H9 (cell line): ENCODE data around the gene SMPX. TPM values are rescaled to one million over a fixed set of nuclear protein-coding genes. Genes with fewer than 3 reads are reported as not detected.

ENCODE experiments used
- DNase-seq: peaks from one replicate; pipeline ENCODE4 v3.0.0-alpha.2; 2017
- H2AFZ ChIP-seq: one replicate; pipeline ENCODE4 v1.6.1; 2013; ENCODE audit warnings: mild to moderate bottlenecking, low read length, control low read depth, moderate library complexity
- H2AK5ac ChIP-seq: 2 replicates; pipeline ENCODE4 v1.6.1; 2013; ENCODE audit warnings: low read length, control low read depth, mixed read lengths; ENCODE audit not compliant: insufficient read length
- H2BK120ac ChIP-seq: one replicate; pipeline ENCODE4 v1.6.1; 2013; ENCODE audit warnings: low read depth, mild to moderate bottlenecking, low read length, control low read depth, inconsistent platforms; ENCODE audit not compliant: poor library complexity, severe bottlenecking
- H2BK12ac ChIP-seq: 2 replicates; pipeline ENCODE4 v1.6.1; 2013; ENCODE audit warnings: low read length, control low read depth, mixed read lengths, low read depth; ENCODE audit not compliant: insufficient read length
- H2BK15ac ChIP-seq: 2 replicates; pipeline ENCODE4 v1.6.1; 2013; ENCODE audit warnings: low read depth, low read length, control low read depth
- H2BK20ac ChIP-seq: one replicate; pipeline ENCODE4 v1.6.1; 2013; ENCODE audit warnings: low read depth, mild to moderate bottlenecking, low read length, control low read depth, inconsistent platforms; ENCODE audit not compliant: poor library complexity, severe bottlenecking
- H2BK5ac ChIP-seq: 2 replicates; pipeline ENCODE4 v1.6.1; 2013; ENCODE audit warnings: low read length, control low read depth, mixed read lengths; ENCODE audit not compliant: insufficient read length
- H3K14ac ChIP-seq: 2 replicates; pipeline ENCODE4 v1.6.1; 2013; ENCODE audit warnings: low read length, control low read depth; ENCODE audit not compliant: insufficient read depth
- H3K18ac ChIP-seq: 2 replicates; pipeline ENCODE4 v1.6.1; 2013; ENCODE audit warnings: low read depth, mild to moderate bottlenecking, mixed read lengths, low read length, control low read depth; ENCODE audit not compliant: insufficient read length
- H3K23ac ChIP-seq: 2 replicates; pipeline ENCODE4 v1.6.1; 2013; ENCODE audit warnings: low read length, control low read depth, mixed read lengths, low read depth; ENCODE audit not compliant: insufficient read length
- H3K23me2 ChIP-seq: 2 replicates; pipeline ENCODE4 v1.6.1; 2013; ENCODE audit warnings: low read depth, mild to moderate bottlenecking, mixed read lengths, low read length, control low read depth; ENCODE audit not compliant: insufficient read length, poor library complexity, severe bottlenecking
- H3K27ac ChIP-seq: 2 replicates; pipeline ENCODE4 v1.5.1; 2013; ENCODE audit warnings: low read length, control low read depth, mixed read lengths, low read depth; ENCODE audit not compliant: insufficient read length
- H3K27me3 ChIP-seq: 2 replicates; pipeline ENCODE4 v1.6.1; 2013; ENCODE audit warnings: low read length, control low read depth, inconsistent platforms; ENCODE audit not compliant: insufficient read depth
- H3K4ac ChIP-seq: 2 replicates; pipeline ENCODE4 v1.6.1; 2013; ENCODE audit warnings: low read depth, mild to moderate bottlenecking, control low read depth, inconsistent platforms, low read length, moderate library complexity
- H3K4me1 ChIP-seq: 2 replicates; pipeline ENCODE4 v1.6.1; 2013; ENCODE audit warnings: low read length, control low read depth, inconsistent platforms; ENCODE audit not compliant: insufficient read depth
- H3K4me2 ChIP-seq: 2 replicates; pipeline ENCODE4 v1.6.1; 2013; ENCODE audit warnings: low read length, control low read depth, mixed read lengths; ENCODE audit not compliant: insufficient read length, insufficient read depth
- H3K56ac ChIP-seq: 2 replicates; pipeline ENCODE4 v1.6.1; 2013; ENCODE audit warnings: low read depth, mild to moderate bottlenecking, mixed read lengths, low read length, control low read depth; ENCODE audit not compliant: insufficient read length
- H3K79me1 ChIP-seq: 2 replicates; pipeline ENCODE4 v1.6.1; 2013; ENCODE audit warnings: low read depth, mild to moderate bottlenecking, moderate library complexity, low read length, control low read depth, inconsistent platforms; ENCODE audit not compliant: insufficient read depth, poor library complexity, severe bottlenecking
- H3K79me2 ChIP-seq: 2 replicates; pipeline ENCODE4 v1.6.1; 2013; ENCODE audit warnings: low read length, control low read depth, inconsistent platforms; ENCODE audit not compliant: insufficient read depth
- H3K9ac ChIP-seq: 2 replicates; pipeline ENCODE4 v1.6.1; 2013; ENCODE audit warnings: low read length, control low read depth, mixed read lengths; ENCODE audit not compliant: insufficient read length; ENCODE audit errors: extremely low read depth
- H3K9me3 ChIP-seq: one replicate; pipeline ENCODE4 v1.6.1; 2013; ENCODE audit warnings: low read depth, low read length, inconsistent platforms; ENCODE audit not compliant: control insufficient read depth
- H3T11ph ChIP-seq: one replicate; pipeline ENCODE4 v1.6.1; 2013; ENCODE audit warnings: mild to moderate bottlenecking, low read length, control low read depth, inconsistent platforms
- H4K20me1 ChIP-seq: one replicate; pipeline ENCODE4 v1.6.1; 2013; ENCODE audit not compliant: control insufficient read depth, insufficient read length, insufficient read depth
- H4K5ac ChIP-seq: 2 replicates; pipeline ENCODE4 v1.6.1; 2013; ENCODE audit warnings: low read depth, mild to moderate bottlenecking, mixed read lengths, low read length, control low read depth; ENCODE audit not compliant: insufficient read length
- H4K8ac ChIP-seq: replicated peaks from 2 replicates; pipeline ENCODE4 v1.6.1; 2013; ENCODE audit warnings: low read length, control low read depth, mixed read lengths, low read depth; ENCODE audit not compliant: insufficient read length
- H4K91ac ChIP-seq: 2 replicates; pipeline ENCODE4 v1.6.1; 2013; ENCODE audit warnings: low read depth, mild to moderate bottlenecking, moderate library complexity, mixed read lengths, low read length, control low read depth; ENCODE audit not compliant: insufficient read length
- H3K27ac Mint-ChIP-seq, 3 experiments: 2 replicates in 2 of 3; 3 replicates in 1 of 3; pipeline ENCODE4 v1.8.0; 2020 to 2021; ENCODE audit warnings: mixed read lengths in 3 of 3, mild to moderate bottlenecking in 1 of 3, moderate library complexity in 1 of 3
- H3K27me3 Mint-ChIP-seq: 2 replicates; pipeline ENCODE4 v1.8.0; 2021; ENCODE audit warnings: low read depth, mild to moderate bottlenecking, moderate library complexity, mixed read lengths
- H3K36me3 Mint-ChIP-seq, 3 experiments: 2 replicates in 2 of 3; 3 replicates in 1 of 3; pipeline ENCODE4 v1.8.0; 2020 to 2021; ENCODE audit warnings: low read depth in 3 of 3, mixed read lengths in 3 of 3; ENCODE audit not compliant: insufficient read depth in 1 of 3
- H3K4me1 Mint-ChIP-seq, 2 experiments: 2 replicates each; pipeline ENCODE4 v1.8.0; 2020; ENCODE audit warnings: mixed read lengths in 2 of 2
- H3K4me3 Mint-ChIP-seq, 2 experiments: 2 replicates in 1 of 2; 3 replicates in 1 of 2; pipeline ENCODE4 v1.8.0; 2020 to 2021; ENCODE audit warnings: mild to moderate bottlenecking in 2 of 2, mixed read lengths in 2 of 2, moderate library complexity in 1 of 2
- H3K9me3 Mint-ChIP-seq, 2 experiments: 2 replicates in 1 of 2; 3 replicates in 1 of 2; pipeline ENCODE4 v1.8.0; 2020; ENCODE audit warnings: mild to moderate bottlenecking in 2 of 2, mixed read lengths in 2 of 2, moderate library complexity in 1 of 2
- CTCF ChIP-seq: fragments of 200-600 bp; sonication (generic); conservative IDR thresholded peaks from 3 replicates; pipeline ENCODE4 v1.8.0; 2021; ENCODE audit warnings: antibody characterized with exemption, mild to moderate bottlenecking
- WGBS: extraction: QIAGEN DNeasy Blood & Tissue Kit; methylation state at CpG from one replicate; pipeline ENCODE4 v1.1.7; 2013; ENCODE audit warnings: missing lambda C conversion rate, low lambda C conversion rate, mixed read lengths; ENCODE audit not compliant: insufficient read length; ENCODE audit errors: extremely low coverage; 5-methylcytosine and 5-hydroxymethylcytosine counted together
- total RNA-seq: library from RNA; stranded (reverse); gene quantifications from 2 replicates; pipeline ENCODE4 v1.2.1, GENCODE V29; 2021

SMPX gene
- total RNA-seq, 1 experiment from 2014 or later = not detected

DNA sequence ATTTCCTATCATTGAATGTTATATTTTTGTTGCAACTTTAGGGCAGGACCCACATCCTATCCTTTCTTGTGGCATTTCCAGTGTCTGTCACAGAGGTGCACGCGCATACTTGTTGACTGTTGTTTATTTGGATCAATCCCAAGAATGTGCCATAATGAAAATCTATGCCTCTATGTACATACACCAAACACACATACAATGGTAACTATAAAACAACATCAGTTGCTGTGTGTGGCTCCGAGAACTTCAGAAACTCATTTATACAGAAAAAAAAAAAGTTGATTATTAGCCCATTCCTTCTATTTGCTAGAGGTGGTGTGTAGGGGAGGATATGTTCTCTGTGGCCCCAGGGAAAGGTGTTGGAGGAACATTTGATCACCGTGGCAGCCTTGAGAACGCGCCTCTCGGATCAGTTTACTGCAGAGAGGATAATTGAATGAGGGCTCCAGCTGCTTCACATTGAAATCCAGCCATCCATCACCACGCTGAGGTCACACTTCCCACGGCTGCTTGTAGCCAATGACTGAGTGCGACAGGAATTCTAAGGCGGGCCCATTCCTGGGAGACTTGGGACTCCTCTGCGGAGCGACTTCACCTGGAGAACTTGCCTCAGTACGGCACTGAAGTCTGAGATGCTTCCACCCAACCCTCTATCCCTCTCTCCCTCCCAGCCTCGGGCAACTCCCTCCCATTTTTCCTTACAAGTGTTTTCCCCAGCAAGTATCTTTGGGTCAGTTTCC, 19.5 kb downstream of the SMPX start:
- Histone ChIP-seq H4K20me1 (no peaks in the 10 kb centered on the region), H3K79me1 (no peaks in the 10 kb centered on the region), H2AK5ac (no peak overlapping the region), H2BK120ac (no peak overlapping the region), H4K5ac (no peak overlapping the region), H3K79me2 (no peaks in the 10 kb centered on the region), H3K4ac (no peak overlapping the region), H3K9me3 (no peaks in the 10 kb centered on the region), H3K9ac (no peak overlapping the region), H3K27me3 (no peaks in the 10 kb centered on the region), H4K8ac (no peak overlapping the region), H4K91ac (no peak overlapping the region), H2BK5ac (no peak overlapping the region), H2BK20ac (no peak overlapping the region), H3K56ac (no peak overlapping the region), H3K23me2 (no peaks in the 10 kb centered on the region), H3K23ac (no peak overlapping the region), H3K27ac (no peak overlapping the region), H3K4me2 (peak overlapping the region; percentile 54), H3K18ac (no peak overlapping the region), H2BK12ac (no peak overlapping the region), H2AFZ (peak overlapping the region; percentile 94), H3T11ph (no peak overlapping the region), H3K14ac (no peak overlapping the region), H3K4me1 (no peaks in the 10 kb centered on the region; the same call in 1 of the 2 replicates), H2BK15ac (no peak overlapping the region)
- H3K4me1 Mint-ChIP-seq = peaks cover 27 to 35% of the 10 kb centered on the region in 2 experiments
- peak overlapping the region; percentile 62 to 68; a peak in 4 of 5 replicates for H3K4me3 Mint-ChIP-seq
- peaks cover 0 to 31% of the 10 kb centered on the region in 2 experiments; a peak in 3 of 5 replicates for H3K9me3 Mint-ChIP-seq
- no CpG with 5 or more reads among the region's 15 CpGs for WGBS
- peak overlapping the region; percentile 65 to 90 (median 84); a peak in 3 of 7 replicates for H3K27ac Mint-ChIP-seq
- peak; percentile 85 for DNase-seq
- H3K27me3 Mint-ChIP-seq = peaks cover 4% of the 10 kb centered on the region
- no peak for TF ChIP-seq CTCF
- no peaks in the 10 kb centered on the region; a peak in 1 of 7 replicates for H3K36me3 Mint-ChIP-seq
